Activated CD8-positive, alpha-beta memory T cell treated with anti-CD3 and anti-CD28 coated beads, Interleukin-2, amount 50 U/mL, for 1 hour (primary cell): ENCODE measurements around the gene TRAF6.

ENCODE experiments used
- DNase-seq: peaks from one replicate; pipeline ENCODE4 v3.0.0-alpha.2; 2020; ENCODE audit errors: extremely low read depth

Gene TRAF6

GRCh38 chr11:36458129-36458915 lies 51.8 kb downstream of the TRAF6 start:
- no peak for DNase-seq

- no peak for DNase-seq
These were observed 53.9 kb downstream of the TRAF6 start for GRCh38 chr11:36456156-36456555.

- no peak for DNase-seq
These were observed 54.4 kb downstream of the TRAF6 start for GRCh38 chr11:36455658-36456111.

- no peak for DNase-seq
These were observed 55.0 kb downstream of the TRAF6 start for GRCh38 chr11:36454941-36455631.

GRCh38 chr11:36454551-36454940 lies 55.5 kb downstream of the TRAF6 start:
- no peak for DNase-seq

- DNase-seq = no peak
These were observed 56.4 kb downstream of the TRAF6 start for GRCh38 chr11:36453678-36454077.

- no peak for DNase-seq
These were observed 57.1 kb downstream of the TRAF6 start for GRCh38 chr11:36452961-36453360.

GRCh38 chr11:36452236-36452940 lies 57.7 kb downstream of the TRAF6 start:
- no peak for DNase-seq

- DNase-seq = no peak
These were observed 58.4 kb downstream of the TRAF6 start for GRCh38 chr11:36451681-36452080.

- DNase-seq = no peak
These were observed 59.0 kb downstream of the TRAF6 start for GRCh38 chr11:36451045-36451444.

GRCh38 chr11:36450110-36450572 lies 59.9 kb downstream of the TRAF6 start:
- no peak for DNase-seq

GRCh38 chr11:36449561-36450096 lies 60.4 kb downstream of the TRAF6 start:
- no peak for DNase-seq

GRCh38 chr11:36447947-36448346 lies 62.1 kb downstream of the TRAF6 start:
- DNase-seq = no peak

GRCh38 chr11:36447514-36447913 lies 62.6 kb downstream of the TRAF6 start:
- DNase-seq = no peak

GRCh38 chr11:36446135-36446534 lies 63.9 kb downstream of the TRAF6 start:
- DNase-seq = no peak

- DNase-seq = no peak
These were observed 66.4 kb downstream of the TRAF6 start for GRCh38 chr11:36443661-36444060.

GRCh38 chr11:36441610-36442208 lies 68.4 kb downstream of the TRAF6 start:
- DNase-seq = no peak

- no peak for DNase-seq
These were observed 71.9 kb downstream of the TRAF6 start for GRCh38 chr11:36438126-36438525.

GRCh38 chr11:36437413-36437812 lies 72.7 kb downstream of the TRAF6 start:
- DNase-seq = no peak
